ENCODE measurements around the gene KDM8.
A peak's percentile ranks its signal among the peaks of the same experiment; 100 is the strongest.
"Not testable (repeated sequence)": the region's sequence is repeated elsewhere in the genome, so short reads cannot be mapped to it uniquely, and the experiment has no call there.

KDM8 gene

DNA sequence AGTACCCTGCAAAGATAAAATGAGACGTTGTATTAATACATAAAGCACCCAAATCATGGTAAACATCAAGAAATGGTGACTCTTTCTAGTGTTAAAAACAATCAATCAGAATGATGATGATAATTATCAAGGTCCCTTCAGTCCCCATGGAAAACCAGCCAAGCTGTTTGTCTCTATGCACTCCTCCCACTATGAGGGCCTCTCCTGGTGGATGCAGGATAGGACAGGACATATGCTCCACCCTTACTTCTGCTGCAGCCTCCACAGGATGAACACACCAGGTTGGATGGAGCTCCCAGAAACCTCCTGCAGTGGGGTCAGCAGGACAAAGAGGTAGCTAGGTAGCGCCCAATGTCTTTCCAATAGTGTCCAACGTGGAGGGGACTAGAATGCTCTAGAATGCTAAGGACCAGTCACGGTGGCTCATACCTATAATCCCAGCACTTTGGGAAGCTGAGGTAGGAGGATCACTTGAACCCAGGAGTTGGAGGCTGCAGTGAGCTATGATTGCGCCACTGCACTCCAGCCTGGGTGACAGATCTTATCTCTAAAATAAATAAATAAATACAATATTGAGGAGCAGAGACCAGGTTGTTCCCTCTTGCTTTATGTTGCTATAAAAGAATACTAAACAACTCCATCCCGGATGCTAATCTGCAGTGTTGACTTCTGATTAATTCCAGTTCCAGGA lies 9.9 kb upstream of the KDM8 start:
- DNase-seq = no peak

DNA sequence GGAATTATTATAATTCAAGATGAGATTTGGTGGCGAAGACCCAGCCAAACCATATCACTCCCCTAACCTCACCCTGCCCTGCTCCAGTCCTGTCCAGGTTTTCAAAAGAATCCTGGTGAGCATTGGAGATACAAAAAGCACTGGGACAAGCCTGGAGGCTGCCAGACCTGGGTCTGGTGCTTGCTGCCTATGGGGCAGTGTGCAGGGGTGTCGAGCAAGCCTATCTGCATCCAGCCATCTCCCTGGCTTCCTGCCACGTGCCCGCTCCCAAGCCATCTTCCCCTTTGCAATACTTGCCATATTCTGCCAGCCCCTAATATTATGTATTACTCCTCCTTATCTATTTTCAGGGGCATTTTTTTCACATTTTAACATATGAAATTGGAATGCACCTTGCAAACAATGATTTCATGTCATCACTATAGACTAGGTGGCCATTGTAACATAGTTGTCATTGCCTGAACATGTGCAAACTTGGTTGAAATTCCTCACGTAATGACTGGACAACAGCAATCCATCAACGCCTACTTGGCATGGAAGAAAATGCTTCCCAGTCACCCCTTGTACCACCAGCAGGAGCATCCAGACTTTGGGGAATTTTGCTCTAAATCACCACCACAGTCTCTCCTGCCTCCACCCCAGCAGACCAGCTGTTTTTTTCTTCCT lies 8.1 kb upstream of the KDM8 start:
- DNase-seq = no peak

DNA sequence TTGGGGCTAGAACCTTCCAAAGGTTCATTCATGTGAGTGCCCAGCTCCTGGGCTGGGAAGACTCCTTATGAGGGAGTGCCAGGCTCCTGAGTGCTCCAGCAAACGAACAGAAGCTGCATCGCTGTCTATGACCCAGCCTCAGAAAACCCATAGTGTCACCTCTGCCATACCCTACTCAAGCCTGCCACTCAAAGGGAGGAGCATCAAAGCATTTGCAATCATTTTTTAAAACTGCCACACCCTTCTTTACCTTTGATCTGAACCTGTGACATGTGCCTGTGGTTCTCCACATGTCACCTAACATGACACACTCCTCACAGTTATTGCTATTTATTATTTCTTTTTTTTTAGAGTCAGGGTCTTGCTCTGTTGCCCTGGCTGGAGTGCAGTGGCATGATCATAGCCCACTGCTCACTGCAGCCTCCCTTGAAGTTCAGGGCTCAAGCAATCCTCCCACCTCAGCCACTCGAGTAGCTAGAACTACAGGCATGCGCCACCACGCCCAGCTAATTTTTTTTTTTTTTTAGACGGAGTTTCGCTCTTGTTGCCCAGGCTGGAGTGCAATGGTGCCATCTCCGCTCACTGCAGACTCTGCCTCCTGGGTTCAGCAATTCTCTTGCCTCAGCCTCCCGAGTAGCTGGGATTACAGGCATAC lies 7.3 kb upstream of the KDM8 start:
- peak; percentile 38 to 57 for DNase-seq

DNA sequence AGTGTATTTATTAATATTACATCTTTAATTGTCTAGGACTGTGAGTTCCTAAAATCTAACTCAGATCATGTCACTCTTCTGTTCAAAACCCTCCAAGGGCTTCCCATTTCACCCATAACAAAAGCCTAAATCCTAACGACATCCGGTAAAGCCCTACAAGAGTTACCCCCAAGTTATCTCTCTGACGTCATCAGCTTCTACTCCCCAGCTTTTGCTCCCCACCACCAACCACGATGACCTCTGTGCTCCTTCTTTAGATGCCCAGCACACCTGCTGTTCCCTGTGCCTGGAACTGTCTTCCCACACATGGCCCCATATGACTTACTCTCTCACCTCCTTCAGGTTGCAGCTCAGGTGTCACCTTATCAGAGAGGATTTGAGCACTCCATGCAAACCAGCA lies 6.3 kb upstream of the KDM8 start:
- DNase-seq = no peak

DNA sequence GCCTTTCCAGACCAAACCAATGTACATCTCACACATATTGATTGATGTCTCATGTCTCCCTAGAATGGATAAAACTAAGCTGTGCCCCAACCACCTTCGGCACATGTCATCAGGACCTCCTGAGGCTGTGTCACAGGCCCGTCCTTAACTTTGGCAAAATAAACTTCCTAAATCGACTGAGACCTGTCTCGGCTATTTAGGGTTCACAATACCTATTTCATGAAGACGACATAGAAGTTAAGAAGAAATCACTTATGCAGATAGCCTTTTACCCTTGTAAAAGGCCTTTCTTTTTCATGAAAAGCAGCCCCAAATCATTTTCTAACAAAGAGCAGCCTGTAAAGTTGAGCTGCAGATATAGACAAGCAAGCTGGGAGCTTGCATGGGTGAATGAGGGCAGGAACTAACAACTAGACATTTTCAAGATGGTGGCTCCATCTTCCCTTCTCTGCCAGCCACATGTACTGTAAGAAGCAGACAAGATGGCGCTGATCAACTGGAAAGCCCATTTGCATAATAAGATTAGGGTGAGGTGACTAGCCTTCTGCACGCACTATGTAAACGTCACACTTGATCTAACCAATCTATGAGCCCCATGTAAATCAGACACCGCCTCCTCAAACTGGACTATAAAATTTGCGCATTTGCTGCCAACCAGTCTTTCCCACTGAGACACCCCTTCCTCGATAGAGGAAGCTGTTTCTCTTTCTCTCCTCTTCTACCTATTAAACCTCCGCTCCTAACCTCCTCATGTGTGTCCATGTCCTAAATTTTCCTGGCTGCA lies 4.7 kb upstream of the KDM8 start:
- DNase-seq = no peak

DNA sequence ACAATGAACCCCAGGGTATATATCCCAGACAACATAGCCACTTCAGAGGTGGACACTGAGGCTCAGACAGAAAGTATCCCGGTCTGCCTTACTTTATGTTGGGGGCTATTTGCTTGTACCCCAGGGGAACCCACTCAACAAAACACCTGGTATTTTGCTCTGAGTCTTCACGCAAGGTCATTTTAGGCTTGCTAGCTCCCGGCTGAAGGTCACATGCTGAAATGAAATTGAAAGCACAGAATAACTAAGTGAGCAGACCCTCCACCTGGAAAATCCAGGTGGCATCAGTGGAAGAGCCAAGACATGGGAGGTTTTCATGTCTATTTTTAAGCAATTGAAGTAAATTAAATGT lies 4.1 kb upstream of the KDM8 start:
- DNase-seq = no peak

DNA sequence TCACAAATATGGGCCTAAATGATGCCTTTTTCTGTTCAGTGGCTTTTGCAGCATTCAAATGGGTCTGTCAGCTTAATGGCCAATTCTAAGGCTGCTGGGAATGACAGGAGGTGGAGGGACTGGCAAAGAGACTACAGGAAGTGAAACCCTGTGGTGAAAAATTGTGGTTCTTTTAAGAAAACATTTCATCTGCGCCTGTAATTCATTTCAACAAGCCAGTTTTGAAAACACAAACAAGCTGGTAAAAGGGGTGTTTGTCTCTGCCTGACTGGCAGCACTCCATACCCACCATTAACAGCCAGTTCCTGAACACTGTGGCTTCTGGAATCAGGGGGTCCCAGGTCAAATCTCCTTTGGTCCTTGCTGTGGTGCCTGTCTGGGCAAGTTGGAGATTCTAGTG lies 3.6 kb upstream of the KDM8 start:
- DNase-seq = no peak

DNA sequence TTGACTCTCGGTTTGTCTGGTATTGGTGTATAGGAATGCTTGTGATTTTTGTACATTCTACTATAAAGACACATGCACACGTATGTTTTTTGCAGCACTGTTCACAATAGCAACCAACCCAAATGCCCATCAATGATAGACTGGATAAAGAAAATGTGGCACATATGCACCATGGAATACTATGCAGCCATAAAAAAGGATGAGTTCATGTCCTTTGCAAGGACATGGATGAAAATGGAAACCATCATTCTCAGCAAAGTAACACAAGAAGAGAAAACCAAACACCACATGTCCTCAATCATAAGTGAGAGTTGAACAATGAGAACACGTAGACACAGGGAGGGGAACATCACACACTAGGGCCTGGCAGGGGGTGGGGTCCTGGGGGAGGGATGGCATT lies 2.4 kb upstream of the KDM8 start:
- not testable (repeated sequence) for DNase-seq

DNA sequence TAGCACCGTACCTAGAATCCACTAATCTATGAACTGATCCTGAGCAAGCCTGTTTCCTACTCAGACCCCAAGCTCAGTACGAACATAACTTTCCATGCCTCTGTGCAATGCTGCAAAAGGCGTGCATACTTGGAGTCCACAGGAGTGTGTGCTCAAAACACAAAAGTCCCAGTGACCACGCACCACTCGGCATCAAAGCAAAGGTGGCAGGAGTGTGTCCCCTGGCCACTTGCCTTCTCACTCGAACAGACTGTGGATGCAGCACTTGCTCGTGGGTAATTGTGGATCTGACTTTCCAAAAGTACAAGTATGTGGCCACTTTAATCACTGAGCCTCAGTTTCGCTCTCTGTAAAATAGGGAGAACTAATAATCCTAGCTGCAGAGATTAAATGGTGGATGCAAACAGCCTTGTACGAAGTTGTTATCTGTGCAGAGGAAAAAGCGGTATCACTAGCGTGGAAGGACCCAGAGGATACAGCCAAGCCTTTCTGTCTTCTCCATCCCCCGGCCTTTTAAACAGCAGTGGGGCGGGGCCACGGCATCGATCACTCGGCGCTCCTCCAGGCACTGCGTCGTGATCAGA lies 311 bp upstream of the KDM8 start:
- DNase-seq = peak; percentile 87 to 90

DNA sequence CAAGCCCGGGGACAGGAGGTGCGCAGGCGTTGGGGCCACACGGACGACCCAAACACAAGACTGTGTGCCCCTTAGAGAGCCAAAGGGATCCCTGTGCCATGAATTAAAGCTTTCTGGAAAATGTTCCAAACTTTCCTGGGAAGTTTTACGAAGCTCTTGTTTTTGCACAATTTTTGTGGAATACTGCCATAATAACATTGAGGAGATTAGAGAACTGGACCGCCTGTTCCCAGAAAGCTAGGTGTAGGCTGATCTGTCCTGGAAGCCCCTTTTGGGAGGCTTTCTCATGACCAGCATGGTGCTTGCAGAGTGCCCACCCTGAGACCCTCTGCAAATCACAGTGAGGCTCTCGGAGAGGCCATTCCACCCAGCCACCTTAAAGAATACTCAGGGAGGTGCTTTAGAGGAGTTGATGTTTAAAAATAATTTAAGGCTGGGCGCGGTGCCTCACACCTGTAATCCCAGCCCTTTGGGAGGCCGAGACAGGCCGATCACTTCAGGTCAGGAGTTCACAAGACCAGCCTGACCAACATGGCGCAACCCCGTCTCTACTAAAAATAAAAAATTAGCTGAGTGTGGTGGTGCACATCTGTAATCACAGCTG lies 1.1 kb downstream of the KDM8 start:
- no peak for DNase-seq

DNA sequence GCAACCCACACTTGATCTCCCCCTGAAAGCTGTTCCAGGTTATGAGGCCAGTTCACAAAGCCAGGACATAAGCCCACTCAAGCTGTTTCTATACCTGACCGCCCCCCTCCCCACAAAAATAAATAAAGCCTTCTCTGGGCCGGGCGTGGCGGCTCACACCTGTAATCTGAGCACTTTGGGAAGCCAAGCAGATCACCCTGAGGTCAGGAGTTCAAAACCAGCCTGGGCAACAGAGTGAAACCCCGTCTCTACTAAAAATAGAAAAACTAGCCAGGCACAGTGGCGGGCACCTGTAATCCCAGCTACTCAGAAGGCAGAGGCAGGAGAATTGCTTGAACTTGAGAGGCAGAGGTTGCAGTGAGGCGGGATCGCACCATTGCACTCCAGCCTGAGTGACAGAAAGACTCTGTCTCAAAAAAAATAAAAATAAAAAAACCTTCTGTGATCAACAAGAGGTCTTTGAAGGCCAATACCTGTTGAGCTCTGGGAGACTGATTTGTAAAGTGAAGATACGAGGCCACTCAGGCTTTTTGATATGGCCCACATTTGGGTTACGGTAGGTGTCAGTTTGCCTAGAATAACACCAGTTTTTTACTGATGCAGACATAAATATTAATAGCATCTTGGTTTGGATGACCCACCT lies 2.2 kb downstream of the KDM8 start:
- DNase-seq = no peak

DNA sequence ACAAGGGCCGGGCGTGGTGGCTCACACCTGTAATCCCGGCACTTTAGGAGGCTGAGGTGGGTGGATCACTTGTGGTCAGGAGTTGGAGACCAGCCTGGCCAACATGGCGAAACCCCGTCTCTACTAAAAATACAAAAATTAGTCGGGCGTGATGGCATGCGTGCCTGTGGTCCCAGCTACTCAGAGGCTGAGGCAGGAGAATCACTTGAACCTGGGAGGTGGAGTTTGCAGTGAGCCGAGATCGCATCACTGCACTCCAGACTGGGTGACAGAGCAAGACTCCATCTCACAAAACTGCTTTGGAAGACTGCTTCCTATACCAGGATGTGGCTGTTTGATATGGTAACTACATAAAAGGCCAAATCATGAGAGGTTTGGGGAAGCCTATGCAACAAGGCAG lies 3.8 kb downstream of the KDM8 start:
- DNase-seq = not testable (repeated sequence)

DNA sequence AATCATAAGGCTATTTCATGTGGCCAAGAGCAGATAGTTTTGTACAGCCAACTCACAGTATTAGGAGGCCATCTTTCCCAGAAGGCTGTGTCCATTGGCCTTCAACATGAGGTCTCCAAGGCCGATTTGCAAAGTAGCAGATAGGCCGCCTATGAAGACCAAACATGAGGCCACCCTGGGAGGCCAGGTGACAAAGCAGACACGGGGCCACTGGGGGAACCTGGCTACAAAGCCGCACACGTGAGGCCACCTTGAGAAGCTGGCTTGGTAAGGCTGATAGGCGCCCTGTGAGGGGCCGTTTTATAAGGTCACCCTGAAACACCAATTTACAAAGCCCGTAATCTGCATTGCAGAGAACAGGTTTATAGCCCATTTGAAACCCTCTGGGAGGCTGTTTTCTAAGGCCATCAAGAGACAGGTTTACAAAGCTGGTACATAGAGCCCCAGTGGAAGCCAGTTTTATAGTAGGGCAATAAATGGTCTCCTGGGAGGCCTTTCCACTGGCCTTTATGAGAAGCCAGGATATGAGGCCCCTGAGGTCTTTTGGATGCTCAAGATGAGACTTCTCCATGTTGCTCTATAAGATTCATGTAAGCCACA lies 4.9 kb downstream of the KDM8 start:
- DNase-seq = no peak

DNA sequence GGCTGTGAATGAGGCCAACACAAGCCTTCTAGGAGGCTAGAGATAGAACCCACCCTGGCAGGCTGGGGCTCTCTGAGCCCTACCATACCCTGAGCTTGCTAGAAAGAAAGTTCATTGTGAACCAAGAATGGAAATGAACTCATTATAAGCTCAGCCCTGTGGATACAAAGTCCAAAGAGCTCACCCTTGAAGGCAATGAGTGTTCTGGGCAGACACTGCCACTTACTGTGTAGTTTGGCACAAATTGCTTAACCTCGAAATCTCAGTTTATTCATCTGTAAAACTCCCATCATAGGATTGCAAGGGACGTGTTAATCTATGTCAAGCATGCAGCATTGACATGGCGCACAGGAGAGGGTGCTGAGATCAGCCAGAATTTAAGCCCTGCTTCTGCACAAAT lies 5.5 kb downstream of the KDM8 start:
- DNase-seq = no peak

DNA sequence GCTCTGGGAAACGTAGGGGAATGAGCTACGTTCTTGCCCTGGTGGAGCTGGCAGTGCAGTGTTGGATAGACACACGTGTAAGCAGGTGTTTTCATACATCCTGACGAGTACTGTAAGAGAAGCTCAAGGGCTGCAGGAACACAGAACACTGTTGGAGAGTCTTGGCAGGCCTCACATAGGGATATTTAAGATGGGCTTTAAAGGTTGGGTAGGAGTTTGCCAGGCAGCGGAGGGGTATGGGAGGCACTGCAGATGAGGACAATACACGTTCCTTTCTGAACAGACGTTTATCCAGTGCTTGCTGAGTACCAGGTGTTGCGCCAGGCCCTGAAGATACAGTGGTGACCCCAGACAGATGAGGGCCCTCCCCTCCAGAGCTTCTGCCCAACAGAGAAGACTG lies 6.3 kb downstream of the KDM8 start:
- no peak for DNase-seq

DNA sequence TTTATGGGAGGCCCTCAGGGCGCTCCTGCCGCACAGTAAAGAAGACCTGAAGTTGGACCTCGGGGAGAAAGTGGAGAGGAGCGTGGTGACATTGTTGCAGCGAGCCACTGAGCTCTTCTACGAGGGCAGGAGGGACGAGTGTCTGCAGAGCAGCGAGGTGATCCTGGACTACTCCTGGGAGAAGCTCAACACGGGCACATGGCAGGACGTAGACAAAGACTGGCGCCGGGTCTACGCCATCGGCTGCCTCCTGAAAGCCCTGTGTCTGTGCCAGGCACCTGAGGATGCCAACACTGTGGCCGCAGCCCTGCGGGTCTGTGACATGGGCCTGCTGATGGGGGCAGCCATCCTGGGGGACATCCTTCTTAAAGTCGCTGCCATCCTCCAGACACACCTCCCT lies 6.8 kb downstream of the KDM8 start:
- no peak for DNase-seq

DNA sequence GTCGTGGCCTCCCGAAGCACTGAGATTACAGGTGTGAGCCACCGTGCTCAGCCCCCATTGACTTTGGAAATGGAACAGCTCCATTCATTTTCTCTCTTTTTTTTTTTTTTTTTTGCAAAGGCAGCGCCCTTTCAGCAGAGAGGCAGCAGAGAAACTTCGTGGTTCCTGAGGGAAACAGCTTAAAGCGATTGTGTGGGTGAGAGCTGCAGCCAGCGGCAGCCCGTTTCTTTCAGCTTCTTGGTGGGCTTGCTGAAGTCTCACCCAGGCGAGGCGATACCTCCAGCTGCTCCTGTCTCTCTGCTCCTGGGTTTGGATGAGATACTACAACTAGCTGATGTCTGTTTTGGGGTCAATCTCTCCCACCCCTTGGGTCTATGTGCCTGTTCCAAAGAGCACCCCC lies 7.7 kb downstream of the KDM8 start:
- no peak for DNase-seq

DNA sequence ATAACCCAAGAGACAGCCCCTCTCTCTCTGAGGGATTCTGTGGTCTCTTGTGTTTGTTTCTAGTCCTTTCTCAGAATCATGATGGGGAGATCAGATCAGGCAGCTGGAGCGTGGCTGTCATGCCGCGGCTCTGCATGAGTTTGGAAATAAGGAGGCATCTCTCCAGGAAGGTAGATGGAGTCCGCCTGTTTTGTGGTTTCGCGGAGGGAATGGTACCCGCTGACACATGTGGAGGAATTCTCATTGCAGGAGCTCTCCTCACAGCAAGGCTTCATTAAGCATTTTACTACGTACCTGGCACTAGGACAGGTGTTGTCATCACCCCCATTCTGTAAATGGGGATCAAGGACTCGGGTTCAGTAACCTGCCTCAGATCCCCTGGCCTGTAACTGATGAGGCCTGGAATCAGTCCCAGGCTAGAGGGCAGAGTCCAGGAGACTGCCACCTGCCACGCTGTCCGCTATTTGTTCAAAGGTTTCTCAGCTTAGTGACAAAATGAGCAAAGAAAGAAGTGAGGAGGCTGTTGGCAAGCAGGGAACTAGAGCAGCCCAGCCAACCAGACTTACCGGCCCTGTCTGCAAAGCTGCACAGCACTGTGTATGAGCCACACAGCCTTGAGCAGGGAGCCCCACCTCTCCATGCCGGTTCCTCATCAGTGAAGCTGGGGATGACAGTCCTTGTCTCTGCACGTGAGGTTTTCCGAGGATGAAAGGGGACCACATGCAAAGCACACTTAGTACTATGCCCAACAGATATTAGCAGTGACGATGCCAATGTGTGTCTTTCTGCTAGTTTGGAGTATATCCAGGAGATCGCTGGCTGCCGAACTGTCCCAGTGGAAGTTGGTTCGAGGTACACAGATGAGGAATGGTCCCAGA lies 11.0 kb downstream of the KDM8 start:
- no peak for DNase-seq

DNA sequence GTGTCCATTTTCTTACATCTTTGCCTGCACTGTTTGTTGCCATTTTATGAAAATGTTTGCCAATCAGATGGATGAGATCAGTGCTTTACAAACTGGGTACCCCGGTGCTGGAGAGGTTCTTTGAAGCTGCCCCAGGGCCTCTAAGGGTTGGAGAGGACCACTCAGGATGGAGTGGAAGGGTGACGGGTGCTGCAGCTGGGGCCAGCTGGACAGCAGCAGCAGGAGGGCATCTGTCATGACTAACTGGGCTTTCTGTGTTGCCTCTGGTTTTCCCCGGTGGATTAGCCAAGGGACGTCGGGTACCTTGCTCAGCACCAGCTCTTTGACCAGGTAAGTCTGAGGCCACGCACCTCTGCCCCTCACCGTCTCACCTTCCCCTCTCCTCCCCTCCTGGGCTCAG lies 12.3 kb downstream of the KDM8 start:
- DNase-seq = no peak

DNA sequence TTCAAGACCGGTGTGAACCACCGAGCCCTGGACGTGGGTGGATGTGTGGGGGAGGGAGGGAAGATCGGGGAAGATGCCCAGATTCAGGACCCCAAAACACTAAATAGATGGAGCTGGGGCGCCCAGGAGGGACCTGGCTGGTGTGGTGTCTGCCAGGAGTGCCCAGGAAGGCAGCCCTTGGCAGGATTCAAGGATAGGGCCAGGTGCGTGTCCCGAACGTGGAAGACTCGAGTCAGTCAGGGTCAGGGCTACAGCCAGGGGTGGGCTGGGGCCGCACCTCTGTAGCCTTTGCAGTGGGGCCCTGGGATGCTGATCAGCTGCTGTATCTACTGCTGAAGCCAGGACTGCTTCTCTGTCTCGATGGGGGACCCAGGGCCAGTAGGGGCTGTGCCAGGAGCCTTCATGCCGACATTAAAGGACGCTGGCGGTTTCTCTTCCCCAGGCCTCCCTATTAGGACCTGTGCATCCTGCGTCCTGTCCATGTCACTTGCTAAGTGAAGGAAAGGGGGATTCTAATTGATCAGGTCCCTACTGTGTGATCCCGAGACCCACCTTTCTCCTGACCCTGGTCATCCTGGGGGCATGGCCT lies 13.1 kb downstream of the KDM8 start:
- DNase-seq = no peak

DNA sequence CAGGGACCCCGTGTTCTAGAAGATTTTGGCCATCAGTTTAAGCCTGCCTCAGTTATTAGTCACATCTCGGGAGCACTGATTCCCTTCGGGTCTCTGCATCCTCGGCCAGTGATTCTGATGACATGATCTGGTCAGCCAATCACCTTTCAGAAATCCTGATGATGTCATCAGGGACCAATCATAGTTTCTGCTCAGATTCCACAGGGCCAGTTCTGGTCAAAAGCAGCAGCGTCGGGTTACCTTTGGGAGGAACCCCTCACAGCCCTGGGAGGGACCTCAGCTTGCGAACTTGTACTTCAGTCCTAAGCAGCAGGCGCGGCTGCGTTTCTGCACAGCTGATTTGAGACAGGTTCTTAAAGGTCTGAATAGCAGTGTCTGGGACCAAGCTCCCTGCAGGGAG lies 13.9 kb downstream of the KDM8 start:
- no peak for DNase-seq

Data from activated CD4-positive, alpha-beta T cell treated with anti-CD3 and anti-CD28 coated beads for 4 hours (primary cell).